Fibroblast of skin of scalp (primary cell): ENCODE data around the gene IFT43.

Source experiments
- DNase-seq: peaks from one replicate; pipeline ENCODE4 v3.0.0-alpha.2; 2013

IFT43 gene

GRCh38 chr14:76015668-76016067 lies 30.1 kb downstream of the IFT43 start:
- DNase-seq: no peak

GRCh38 chr14:76019676-76020075 lies 34.1 kb downstream of the IFT43 start:
- DNase-seq: no peak

DNA sequence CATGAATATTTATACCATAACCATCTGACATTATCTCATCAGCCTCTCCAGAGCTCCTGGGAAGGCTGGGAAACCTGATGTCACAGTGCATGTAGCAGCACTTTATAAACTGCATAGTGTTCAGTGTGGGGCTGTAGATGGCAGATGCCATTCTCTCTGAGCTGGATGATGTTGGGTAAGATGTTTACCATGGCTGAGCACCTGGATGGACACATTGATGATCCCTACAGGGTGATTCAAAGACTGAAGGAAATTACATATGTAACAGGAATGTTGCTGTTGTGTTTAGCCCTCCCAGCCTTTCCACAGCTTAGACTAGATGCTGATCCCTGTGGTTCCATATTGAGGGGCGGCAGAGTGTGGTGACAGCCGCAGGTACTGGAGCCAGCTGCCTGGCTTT lies 37.4 kb downstream of the IFT43 start:
- DNase-seq: no peak

DNA sequence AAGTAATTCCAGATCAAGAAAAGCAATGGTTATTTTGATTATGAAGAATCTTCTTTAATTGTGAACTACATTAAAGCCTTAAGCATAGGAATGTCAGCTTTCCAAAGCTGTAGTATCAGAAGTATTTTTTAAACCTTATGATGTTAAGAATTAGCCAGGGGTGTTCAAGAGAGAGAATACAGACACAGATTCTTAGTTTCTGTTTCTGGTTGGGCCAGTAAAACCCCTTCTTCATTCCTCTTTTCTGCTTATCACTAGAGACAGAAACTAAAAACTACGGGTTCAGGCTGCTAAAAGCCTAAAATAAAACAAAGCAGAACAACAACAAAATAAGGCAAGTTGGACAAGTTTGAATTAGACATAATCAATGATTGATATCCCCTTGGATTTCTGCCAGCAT lies 38.2 kb downstream of the IFT43 start:
- DNase-seq: no peak

DNA sequence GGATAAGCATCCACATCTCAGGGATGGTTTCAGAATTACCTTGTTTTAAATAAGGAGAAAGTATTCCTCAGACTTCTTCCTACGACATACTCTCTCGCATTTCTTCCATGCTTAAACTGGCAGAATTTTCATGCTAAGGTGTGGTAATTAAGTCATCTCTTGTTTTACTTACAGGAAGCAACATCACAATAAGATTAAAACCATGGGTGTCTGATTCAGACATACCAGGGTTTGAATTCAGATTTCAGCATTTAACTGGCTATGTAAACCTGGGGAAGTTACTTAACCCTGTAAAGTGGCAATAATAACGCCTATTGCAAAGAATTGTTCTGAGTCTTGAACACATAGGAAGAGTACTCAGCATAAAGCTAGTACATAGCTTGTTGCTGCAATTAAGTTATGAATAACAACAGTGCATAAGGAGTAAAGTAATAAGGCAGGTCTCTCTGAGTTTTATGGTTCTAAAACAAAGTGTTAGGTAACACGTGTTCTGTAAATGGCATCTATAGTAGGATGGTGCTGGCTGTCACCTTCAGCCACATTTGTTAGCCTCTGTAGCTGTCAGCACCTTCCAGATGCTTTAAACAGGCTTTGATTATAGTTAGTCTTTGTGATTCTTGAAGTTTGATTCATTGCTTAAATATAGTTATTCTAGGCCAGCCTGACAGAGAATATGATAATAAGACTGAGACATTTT lies 38.8 kb downstream of the IFT43 start:
- no peak for DNase-seq

DNA sequence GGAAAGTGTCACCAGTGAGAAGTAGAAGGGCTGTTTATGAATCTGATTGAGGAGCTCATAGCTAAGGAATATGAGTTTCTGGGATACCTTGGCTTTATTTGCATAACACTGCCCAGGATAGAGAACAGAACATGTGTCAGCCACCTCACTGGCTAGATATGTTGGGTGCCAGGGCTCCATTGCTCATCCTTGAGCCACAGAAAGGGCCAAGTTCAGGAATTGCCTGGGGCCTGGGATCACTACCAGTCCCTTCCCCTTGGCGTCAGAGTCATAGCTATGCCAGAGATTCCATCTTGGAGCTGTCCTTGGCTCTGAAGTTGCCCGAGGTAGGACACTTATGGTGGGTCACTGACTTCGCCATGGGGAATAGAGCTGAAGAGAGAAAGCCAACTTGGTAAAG lies 49.0 kb downstream of the IFT43 start:
- no peak for DNase-seq

DNA sequence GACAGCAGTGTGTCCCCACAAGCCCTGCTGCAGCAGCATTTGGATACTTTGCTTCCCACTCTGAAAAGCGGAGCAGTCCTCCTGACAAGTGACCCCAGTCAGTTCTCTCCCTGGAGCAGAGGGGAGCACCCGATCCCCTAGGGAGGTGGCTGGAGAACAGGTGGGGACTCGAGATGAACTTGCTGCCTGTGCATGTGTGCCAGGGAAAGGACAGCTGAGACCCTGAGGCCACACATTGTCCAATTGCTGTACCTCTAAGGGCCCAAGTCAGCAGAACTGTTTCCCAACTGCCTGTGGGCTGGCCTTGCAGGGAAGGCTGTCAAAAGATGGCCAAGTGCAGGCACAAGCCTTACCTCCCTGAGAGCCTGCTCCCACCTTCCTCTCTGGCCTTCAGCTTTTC lies 55.1 kb downstream of the IFT43 start:
- DNase-seq: no peak

GRCh38 chr14:76045773-76046172 lies 60.2 kb downstream of the IFT43 start:
- DNase-seq: no peak

DNA sequence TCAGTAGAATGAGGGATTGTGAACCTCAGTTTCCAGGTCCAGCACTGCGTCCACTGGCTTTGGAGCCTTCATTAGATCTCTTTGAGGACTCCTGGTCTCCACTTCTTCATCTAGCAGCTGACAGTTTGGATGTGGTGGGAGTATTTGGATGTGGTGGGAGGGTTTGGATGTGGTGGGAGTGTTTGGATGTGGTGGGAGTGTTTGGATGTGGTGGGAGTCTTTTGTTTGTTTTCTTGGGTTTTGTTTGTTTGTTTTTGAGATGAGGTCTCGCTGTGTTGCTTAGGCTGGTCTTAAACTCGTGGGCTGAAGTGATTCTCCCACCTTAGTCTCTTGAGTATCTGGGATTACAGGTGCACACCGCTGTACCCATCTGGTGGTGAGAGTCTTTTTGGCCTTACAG lies 64.7 kb downstream of the IFT43 start:
- no peak for DNase-seq

- peak; percentile 60 for DNase-seq
Observed at GRCh38 chr14:76050797-76051392, 65.3 kb downstream of the IFT43 start.

DNA sequence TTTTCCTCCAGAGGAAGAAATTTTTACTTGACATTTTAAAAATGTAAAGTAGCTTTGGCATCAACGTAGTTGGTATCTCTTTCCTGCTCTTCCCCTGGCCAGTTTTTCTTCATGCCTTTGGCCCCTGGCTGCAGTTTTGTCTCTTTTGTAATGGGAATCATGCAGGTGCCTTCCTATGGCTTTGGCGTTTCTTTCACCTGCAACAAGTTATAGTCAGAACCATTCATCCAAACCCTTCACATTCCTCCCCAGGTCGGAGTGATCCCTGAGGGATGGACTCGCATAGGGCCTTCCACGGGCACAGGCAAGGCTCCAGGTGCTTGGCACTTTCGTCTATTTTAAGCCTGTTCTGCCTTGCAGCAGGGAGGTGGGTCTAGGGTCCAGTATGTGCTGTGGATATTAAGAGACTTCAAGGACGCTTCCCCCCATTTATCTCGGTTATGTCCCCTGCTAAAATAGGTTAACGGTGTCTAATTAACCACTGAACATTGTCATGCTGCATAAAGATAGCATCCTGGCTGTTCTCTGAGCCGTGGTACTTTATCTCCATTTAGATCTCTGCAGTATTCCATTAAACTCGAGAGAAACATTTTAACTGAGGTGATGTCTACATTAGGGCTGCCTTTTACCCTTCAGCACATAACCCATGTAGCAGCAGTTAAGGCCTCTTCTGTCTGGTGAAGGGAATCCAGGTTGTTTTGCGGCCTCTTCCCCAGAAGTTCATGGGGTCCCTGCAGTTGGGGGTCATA lies 66.3 kb downstream of the IFT43 start:
- DNase-seq: no peak

GRCh38 chr14:76053572-76054355 lies 68.2 kb downstream of the IFT43 start:
- no peak for DNase-seq

- no peak for DNase-seq
Observed at GRCh38 chr14:76055330-76055729, 69.8 kb downstream of the IFT43 start.

GRCh38 chr14:76056128-76056527 lies 70.6 kb downstream of the IFT43 start:
- peak; percentile 10 for DNase-seq

DNA sequence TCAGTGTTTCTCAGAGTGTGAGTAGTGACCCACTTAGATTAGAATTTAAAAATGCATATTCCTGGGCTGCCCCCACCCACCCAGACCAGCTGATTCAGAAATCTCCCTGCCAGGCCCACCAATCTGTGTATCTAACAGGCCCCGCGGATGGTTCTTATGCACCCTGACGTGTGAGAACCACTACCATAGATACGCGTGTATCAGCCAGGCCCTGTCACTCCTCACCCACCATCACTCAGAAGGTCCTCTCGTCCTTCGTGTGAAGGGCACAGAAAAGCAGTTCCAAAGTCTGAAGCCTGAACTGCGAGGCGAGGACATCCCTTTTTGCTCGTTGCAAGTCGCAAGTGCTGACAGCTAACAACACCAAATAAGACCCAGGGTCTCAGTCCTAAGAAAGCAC lies 72.4 kb downstream of the IFT43 start:
- DNase-seq: no peak

DNA sequence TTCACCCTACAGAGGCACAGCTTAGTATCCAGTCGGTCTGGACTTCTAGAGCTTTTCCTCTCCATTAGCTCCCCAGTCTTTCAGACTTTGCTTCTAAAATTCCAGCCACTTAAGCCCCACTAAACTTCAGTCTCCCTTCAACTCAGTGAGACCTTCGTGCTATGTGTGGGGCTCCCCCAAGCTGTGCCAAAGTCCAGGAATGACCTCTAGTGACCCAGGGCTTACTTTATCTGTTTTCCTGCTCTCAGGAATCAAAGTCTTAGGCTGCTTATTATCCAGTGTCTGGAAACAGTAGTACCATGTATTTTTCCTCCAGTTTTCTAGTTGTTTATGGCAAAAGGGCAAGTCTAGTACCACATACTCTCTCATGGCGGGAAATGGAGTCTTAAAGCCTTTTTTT lies 77.8 kb downstream of the IFT43 start:
- DNase-seq: no peak

DNA sequence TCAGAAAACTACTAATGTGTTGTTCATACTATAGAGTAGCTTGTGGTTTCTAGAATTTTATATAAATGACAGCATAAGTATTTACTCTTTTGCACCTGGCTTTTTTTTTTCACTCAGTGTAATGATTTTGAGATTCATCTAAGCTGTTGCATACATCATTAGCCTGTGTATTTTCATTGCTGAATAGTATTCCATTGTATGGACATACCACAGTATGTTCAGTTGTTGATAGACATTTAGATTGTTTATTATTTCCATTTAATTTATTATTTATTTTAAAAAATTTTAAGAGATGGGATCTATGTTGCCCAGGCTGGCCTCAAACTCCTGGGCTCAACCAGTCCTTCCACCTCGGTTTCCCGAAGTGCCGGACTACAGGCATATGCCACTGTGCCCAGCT lies 80.0 kb downstream of the IFT43 start:
- DNase-seq: no peak

DNA sequence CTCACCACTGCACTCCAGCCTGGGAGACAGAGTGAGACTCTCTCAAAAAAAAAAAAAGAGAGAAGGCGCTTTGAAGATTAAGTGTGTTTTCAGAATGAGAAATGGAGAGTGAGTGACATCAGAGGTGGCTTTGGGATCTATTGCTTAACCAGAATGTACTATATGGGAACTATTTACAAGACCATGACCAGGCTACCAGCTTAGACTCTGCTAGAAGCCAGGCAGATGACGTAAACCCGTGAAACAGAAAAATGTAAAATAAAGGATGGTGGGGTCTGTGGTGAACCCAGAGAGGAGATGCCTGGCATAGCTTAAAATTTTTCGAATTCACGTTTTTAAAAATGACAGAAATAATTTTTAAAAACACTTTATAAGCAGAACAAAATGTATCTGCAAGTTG lies 82.0 kb downstream of the IFT43 start:
- peak; percentile 82 for DNase-seq

GRCh38 chr14:76073717-76074116 lies 88.2 kb downstream of the IFT43 start:
- DNase-seq: no peak

DNA sequence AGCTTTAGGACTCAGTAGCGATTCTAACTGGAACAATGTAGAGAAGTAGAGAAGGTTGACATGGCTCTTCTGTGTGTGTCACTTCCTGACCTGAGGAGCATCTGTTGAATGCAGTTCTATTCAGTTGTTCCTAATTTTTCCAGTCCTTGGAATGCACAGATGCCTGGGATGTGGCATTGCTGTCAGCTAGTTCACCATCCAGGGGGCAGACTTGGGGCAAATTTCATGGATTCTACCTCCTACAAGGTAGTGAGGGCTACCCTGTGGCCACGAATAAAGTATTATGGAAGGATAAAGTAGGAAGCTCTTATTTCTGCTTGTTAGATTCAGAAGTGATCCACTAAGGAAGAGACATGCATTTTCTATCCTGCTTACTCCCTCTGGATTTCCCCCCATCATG lies 91.8 kb downstream of the IFT43 start:
- DNase-seq: no peak

DNA sequence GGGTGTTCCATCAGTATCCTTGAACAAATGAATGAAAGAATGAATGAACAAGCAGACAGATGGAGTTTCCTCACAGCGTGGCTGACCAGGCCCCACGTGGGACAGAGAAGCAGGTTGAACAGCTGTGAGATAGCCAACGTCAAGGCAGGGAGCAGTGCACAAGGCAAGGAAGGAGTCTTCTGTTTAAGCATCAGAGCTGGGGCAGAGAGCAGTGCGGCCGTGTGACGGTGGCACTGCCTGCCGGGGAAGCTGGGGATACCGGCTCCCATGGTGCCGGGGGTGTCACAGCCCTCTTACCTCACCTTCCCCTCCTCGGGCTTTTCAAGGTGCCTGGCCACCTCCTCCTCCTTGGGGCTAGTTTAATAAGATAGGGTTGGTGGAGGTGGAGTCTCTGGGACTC lies 92.9 kb downstream of the IFT43 start:
- DNase-seq: no peak

GRCh38 chr14:76080025-76080424 lies 94.5 kb downstream of the IFT43 start:
- no peak for DNase-seq

DNA sequence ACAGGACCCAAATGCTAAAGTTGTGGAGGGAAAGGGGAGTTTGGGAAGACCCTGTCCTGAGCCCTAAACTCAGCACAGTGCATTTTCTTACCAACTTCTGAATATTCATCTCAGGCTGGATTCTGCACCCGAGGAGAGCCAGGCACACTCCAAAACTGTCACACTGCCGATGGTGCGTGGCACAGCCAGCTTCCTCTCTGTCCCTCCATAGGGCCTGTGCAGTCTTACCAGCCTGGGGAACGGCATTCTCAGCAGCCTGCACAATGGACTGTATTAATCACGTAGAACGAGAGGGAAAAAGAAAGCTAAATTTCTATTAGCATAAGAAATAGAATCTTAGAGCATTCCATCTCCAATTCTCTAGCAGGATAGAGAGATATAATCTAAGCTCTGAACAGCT lies 94.9 kb downstream of the IFT43 start:
- DNase-seq: no peak
